Measurements from ENCODE around the gene PPM1N. TPM values are rescaled to one million over a fixed set of nuclear protein-coding genes. Genes with fewer than 3 reads are reported as not detected.

PPM1N gene
- polyA plus RNA-seq, 2 of the 4 experiments (the other 2 are of a cell fraction), result 9.2 to 10.5 TPM

- TF ChIP-seq TFCP2L1 (CRISPR knock-in tag; IDR thresholded peaks at IDR 0.05), result peak; percentile 97
- TF ChIP-seq MAFK (IDR thresholded peaks at IDR 0.05; ENCODE audit: partially characterized antibody), result no peak
Observed at GRCh38 chr19:45469132-45469944, 28.9 kb upstream of the PPM1N start (continued).

DNA sequence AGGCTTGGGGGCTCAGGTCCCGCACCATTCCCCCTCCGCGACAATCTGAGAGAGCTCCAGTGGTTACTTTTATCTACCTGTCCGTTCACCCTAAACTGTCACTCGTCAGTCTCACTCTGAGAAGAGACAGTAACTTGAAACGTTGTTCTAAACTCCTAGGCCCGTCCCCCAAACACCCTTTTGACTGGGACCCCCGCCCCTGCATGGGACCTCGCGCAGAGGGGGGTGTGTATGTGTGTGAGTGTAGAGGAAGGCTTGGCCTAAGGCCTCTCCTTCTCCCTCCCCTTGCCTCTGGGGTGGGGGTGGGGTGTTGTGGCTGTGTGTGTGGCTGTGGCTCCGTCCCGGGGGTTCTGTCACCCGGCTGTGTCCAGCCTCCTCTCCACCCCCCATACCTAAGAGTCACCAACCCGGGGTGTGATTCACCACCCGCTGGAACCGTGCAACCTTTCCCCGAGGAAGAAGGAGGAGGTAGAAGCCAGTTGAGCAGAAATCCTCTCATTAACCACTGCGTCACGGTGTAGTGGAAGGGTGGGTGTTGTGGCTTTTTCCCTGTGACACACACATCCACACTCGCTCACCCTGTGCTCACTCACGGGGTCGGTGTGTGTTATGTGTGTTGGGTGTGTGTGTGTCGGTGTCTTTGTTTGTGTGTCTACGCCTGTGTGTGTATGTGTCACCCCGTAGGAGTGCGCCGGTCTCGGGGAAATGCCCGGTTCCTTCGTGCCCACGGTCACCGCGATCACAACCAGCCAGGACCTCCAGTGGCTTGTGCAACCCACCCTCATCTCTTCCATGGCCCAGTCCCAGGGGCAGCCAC lies 28.1 kb upstream of the PPM1N start:
- Histone ChIP-seq H3K9me3 (no peaks in the 10 kb centered on the region), H3K27ac (peak overlapping the region in 1 of 2 experiments; percentile 1; a peak in 1 of 6 replicates), H3K4me1 (peaks cover 24% of the 10 kb centered on the region), H3K4me2 (peak overlapping the region; percentile 96), H3K4me3 (peak overlapping the region; percentile 58)
- ATAC-seq, result peak; percentile 7 to 12; a peak in 5 of 6 replicates
- peak in 1 of 2 experiments; percentile 71 for DNase-seq (ENCODE audit: low read depth in 1 of 2, low spot score in 1 of 2)
- WGBS (ENCODE audit: missing lambda C conversion rate), result 40% methylated on average over 33 of the region's 33 CpGs
- TF ChIP-seq HOXA7 (CRISPR knock-in tag; IDR thresholded peaks at IDR 0.05) (peak; percentile 23; the same call in 1 of the 2 replicates), HMGXB4 (CRISPR knock-in tag; IDR thresholded peaks at IDR 0.05; ENCODE audit: borderline replicate concordance) (peak; percentile 62; the same call in 1 of the 2 replicates), POLR2AphosphoS2 (conservative IDR thresholded peaks at IDR 0.05; ENCODE audit: low read length) (peak; percentile 89), HOXB13 (CRISPR knock-in tag; IDR thresholded peaks at IDR 0.05; ENCODE audit: low read depth) (0 out of 2 replicates have a peak, but pooled peaks have one; percentile 21), POLR2A (IDR thresholded peaks at IDR 0.05; ENCODE audit: low read length) (no peak), HOXB5 (CRISPR knock-in tag; IDR thresholded peaks at IDR 0.05) (no peak), FOSL2 (IDR thresholded peaks at IDR 0.05) (no peak), FOSL2 (CRISPR knock-in tag; IDR thresholded peaks at IDR 0.05) (peak; percentile 27; the same call in 1 of the 2 replicates), RNF2 (IDR thresholded peaks at IDR 0.05; ENCODE audit: borderline replicate concordance, low read depth) (no peak), FOXS1 (CRISPR knock-in tag; IDR thresholded peaks at IDR 0.05) (no peak), TFCP2L1 (CRISPR knock-in tag; IDR thresholded peaks at IDR 0.05) (0 out of 2 replicates have a peak, but pooled peaks have one; percentile 1), ZC3H11A (IDR thresholded peaks at IDR 0.05) (0 out of 2 replicates have a peak, but pooled peaks have one; percentile 7), RARB (CRISPR knock-in tag; IDR thresholded peaks at IDR 0.05) (0 out of 2 replicates have a peak, but pooled peaks have one; percentile 23), ZNF302 (CRISPR knock-in tag; IDR thresholded peaks at IDR 0.05) (no peak), EP300 (IDR thresholded peaks at IDR 0.05) (no peak), TP53 (CRISPR knock-in tag; IDR thresholded peaks at IDR 0.05) (peak; percentile 60; the same call in 1 of the 2 replicates), HEYL (CRISPR knock-in tag; IDR thresholded peaks at IDR 0.05) (no peak), FOSB (CRISPR knock-in tag; IDR thresholded peaks at IDR 0.05) (0 out of 2 replicates have a peak, but pooled peaks have one; percentile 16), KDM1A (IDR thresholded peaks at IDR 0.05; ENCODE audit: low read depth) (no peak)
- TF ChIP-seq, protein P1, sequence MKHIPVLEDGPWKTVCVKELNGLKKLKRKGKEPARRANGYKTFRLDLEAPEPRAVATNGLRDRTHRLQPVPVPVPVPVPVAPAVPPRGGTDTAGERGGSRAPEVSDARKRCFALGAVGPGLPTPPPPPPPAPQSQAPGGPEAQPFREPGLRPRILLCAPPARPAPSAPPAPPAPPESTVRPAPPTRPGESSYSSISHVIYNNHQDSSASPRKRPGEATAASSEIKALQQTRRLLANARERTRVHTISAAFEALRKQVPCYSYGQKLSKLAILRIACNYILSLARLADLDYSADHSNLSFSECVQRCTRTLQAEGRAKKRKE (CRISPR knock-in tag; IDR thresholded peaks at IDR 0.05; ENCODE audit: low read depth), result no peak
- TF ChIP-seq, protein P2, sequence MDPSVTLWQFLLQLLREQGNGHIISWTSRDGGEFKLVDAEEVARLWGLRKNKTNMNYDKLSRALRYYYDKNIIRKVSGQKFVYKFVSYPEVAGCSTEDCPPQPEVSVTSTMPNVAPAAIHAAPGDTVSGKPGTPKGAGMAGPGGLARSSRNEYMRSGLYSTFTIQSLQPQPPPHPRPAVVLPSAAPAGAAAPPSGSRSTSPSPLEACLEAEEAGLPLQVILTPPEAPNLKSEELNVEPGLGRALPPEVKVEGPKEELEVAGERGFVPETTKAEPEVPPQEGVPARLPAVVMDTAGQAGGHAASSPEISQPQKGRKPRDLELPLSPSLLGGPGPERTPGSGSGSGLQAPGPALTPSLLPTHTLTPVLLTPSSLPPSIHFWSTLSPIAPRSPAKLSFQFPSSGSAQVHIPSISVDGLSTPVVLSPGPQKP (IDR thresholded peaks at IDR 0.05; ENCODE audit: low read depth, low read length), result no peak
- POLR2A ChIA-PET, result interaction anchor here (1.2 to 3.5 kb wide), 6 partner anchors 8 to 291 kb away, joined by 5 to 40 read pairs (median 8); partner anchors contain the start of genes BLOC1S3, ERCC1 and TRAPPC6A
- no peak for FAIRE-seq
- CTCF ChIA-PET, result interaction anchor here (0.9 to 33.4 kb wide), 9 partner anchors 8 to 68 kb away, joined by 3 to 1883 read pairs (median 10); partner anchors contain the start of gene ERCC1
